Suprapubic skin (tissue), 4 donors: ENCODE measurements around the gene RAPGEF4.

Source experiments
- POLR2A ChIP-seq, 2 donors: fragments of 450-650 bp; IDR thresholded peaks; one replicate each; pipeline ENCODE4 v1.6.1; 2017; ENCODE audit warnings: antibody characterized with exemption in 2 of 2, mild to moderate bottlenecking in 2 of 2, moderate library complexity in 2 of 2
- POLR2AphosphoS5 ChIP-seq, 3 donors: sonication (generic); formaldehyde crosslinking; IDR thresholded peaks; one replicate each; pipeline ENCODE4 v1.6.1; 2017; ENCODE audit warnings: antibody characterized with exemption in 3 of 3
- TF ChIP-seq, protein P1 (sequence below), 2 donors: fragments of 200-600 bp in 1 of 2; fragments of 450-650 bp in 1 of 2; sonication (generic) in 1 of 2; IDR thresholded peaks; one replicate each; pipeline ENCODE4 v1.5.1; 2016 to 2019; ENCODE audit warnings: antibody characterized with exemption in 2 of 2, mild to moderate bottlenecking in 1 of 2, moderate library complexity in 1 of 2

DNA sequence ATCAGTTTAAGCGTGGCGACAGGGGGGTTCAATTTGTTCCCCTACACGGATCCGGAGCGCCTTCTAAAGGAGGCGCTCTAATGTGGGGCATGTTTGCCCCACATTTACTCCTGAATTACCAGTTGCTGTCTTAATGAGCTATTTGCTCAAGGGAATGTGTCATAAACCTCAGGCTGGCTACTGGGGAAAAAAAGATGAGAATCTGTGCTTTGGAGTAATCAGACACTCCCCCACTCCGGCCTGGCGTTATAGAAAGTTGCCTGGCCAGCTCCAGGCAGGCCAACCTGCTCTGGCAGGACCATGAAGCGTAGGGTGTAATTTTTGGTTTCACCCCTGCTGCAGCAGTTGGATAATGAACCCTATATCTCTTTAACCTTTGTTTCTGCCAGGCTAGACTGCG lies 309.0 kb downstream of the RAPGEF4 start:
- TF ChIP-seq, protein P1, sequence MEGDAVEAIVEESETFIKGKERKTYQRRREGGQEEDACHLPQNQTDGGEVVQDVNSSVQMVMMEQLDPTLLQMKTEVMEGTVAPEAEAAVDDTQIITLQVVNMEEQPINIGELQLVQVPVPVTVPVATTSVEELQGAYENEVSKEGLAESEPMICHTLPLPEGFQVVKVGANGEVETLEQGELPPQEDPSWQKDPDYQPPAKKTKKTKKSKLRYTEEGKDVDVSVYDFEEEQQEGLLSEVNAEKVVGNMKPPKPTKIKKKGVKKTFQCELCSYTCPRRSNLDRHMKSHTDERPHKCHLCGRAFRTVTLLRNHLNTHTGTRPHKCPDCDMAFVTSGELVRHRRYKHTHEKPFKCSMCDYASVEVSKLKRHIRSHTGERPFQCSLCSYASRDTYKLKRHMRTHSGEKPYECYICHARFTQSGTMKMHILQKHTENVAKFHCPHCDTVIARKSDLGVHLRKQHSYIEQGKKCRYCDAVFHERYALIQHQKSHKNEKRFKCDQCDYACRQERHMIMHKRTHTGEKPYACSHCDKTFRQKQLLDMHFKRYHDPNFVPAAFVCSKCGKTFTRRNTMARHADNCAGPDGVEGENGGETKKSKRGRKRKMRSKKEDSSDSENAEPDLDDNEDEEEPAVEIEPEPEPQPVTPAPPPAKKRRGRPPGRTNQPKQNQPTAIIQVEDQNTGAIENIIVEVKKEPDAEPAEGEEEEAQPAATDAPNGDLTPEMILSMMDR (IDR thresholded peaks at IDR 0.05) = no peak
- TF ChIP-seq POLR2AphosphoS5 (IDR thresholded peaks at IDR 0.05) (no peak), POLR2A (IDR thresholded peaks at IDR 0.05) (no peak)
